GM18951 (cell line): ENCODE results near the gene TPST2.

Source experiments
- POLR2A ChIP-seq: IDR thresholded peaks from 4 replicates; pipeline ENCODE4 v1.6.1; 2011; ENCODE audit warnings: mild to moderate bottlenecking; ENCODE audit not compliant: insufficient read length, insufficient read depth; ENCODE audit errors: extremely low read depth
- in situ Hi-C: fragments of 300-500 bp; cut with MboI; formaldehyde crosslinking; loops from one replicate; pipeline ENCODE4 v1.12.0; 2022; ENCODE audit warnings: low sequenced_read_pairs, mixed read lengths, inconsistent platforms; ENCODE audit not compliant: unreplicated experiment

Gene TPST2

DNA sequence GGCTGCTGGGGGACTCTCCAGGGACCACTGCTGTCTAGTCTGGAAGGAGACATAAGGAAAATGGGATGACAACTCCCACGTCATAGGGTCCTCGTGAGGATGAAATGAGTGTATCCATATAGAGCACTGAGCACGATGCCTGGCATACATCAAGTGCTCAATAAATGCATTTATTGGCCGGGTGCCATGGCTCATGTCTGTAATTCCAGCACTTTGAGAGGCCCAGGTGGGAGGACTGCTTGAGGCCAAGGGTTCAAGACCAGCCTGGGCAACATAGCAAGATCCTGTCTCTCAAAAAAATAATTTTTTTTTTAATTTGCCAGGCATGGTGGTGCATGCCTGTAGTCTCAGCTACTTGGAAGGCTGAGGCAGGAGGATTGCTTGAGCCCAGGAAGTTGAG, 12.2 kb upstream of the TPST2 start:
- in situ Hi-C loops = no loop called here
- no peak for TF ChIP-seq POLR2A

DNA sequence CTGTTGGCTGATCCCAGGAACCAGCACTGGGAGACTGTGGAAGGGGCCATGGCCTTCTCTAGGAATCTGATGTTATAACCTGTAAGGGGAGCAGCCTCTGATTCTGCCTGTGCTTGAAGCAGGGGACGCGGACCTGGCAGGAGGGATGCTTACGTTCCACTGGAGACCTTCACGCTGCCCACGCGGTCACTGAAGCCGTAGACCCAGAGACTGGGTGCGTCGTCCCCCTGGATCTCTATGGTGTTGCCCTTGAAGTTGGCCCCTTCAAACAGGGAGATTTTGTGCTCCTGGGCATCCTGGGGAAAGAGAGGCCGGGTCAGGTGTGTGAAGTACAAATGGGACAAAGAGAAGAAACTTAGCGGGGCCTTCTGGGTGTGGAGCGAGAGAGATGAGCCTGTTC, 11.8 kb upstream of the TPST2 start:
- no peak for TF ChIP-seq POLR2A
- in situ Hi-C loops = no loop called here

DNA sequence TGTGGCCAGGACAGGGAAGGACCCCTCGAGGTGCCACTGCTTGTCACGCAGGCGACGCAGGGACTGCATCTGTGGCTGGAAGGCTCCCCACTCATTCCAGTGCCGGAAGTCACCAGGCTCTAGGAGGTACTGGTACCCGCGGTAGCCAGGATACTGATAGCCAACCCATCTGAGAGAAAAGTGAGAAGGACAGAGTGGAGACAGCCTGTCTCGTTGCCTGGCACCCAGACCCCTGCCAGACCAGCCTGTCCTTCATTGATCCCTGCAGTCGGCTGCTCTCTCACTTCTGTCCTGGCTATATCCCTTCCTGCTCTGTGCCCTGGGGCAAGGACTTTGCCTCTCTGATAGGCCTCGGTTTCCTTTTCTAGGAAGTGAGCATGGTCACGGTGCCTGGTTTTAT, 9.6 kb upstream of the TPST2 start:
- in situ Hi-C loops = no loop called here
- TF ChIP-seq POLR2A = no peak

DNA sequence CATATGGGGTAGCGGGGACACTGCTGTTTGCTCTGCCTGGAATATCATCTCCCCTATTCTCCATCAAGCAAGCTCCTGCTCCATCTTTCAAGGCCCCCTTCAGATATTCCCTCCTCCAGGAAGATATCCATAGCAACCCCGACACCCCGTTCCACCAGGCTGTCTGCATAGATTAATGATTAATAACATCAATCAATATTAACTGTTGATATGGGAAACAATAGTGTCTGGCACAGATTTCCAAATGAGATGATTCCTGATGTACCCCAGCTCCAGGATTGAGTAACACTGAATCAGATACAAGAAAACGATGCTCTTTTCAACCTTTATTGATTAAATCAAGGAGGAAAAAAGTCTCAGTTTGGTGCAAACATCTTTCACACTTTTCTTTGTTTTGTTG, 7.5 kb upstream of the TPST2 start:
- in situ Hi-C loops = no loop called here
- no peak for TF ChIP-seq POLR2A

DNA sequence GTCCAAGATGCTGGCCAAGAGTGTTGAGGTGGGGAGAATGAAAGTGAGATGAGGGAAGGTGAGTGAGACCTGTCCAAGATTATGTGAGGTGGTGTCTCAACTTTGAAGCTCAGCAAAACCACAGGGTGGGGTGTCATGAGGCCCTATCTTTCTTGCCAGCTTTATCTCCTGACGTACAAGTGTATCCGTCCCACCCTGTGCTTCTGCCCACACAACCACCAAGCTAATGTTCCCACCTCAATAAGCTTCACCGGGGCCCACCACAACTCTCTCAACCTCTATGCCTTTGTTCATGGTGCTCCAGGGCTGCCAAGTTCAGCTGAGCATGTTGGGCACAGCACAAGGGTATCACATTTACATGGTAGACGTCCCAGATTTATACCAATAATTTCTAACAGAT, 7.1 kb upstream of the TPST2 start:
- in situ Hi-C loops = no loop called here
- no peak for TF ChIP-seq POLR2A

DNA sequence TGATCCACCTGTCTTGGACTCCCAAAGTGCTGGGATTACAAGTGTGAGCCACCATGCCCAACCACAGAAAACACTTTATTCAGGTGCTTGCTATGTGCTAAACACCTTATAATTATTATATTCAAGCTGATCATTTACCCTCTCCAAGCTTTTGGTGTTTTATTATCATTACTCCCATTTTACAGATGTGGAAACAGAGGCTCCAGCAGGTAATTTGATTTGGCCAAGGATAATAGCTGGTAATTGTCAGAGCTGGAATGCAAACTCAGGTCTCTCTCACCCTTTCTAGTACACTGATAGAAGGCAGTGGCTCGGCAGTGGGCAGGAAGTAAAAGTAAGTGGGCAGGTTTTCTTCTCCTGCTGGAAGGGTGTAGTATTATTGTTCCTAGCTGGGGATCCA, 3.8 kb upstream of the TPST2 start:
- no peak for TF ChIP-seq POLR2A
- in situ Hi-C loops = no loop called here

DNA sequence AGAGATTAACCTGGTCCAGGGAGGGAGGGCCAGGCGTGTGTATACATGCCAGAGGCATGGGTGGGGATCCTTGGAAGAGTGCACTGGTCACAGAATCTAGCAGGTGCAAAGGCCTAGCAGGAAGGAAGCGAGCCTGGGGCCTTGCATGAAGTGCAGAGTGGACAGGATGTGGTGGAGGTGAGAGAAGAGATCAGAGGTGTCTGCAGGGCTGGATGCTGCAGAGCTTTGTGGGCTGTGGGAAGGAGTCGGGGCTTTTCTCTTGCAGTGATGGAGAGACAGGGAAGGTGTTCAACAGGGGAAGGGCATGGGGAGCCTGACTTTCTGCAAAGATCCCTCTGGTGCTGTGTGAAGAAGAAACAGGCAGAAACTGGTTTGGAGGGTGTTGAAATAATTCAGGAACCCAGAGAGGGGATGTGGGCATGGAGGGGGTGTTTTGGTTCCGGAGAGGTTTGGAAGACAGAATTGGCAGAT, 2.5 kb upstream of the TPST2 start:
- peak; percentile 44 for TF ChIP-seq POLR2A
- in situ Hi-C loops = no loop called here

DNA sequence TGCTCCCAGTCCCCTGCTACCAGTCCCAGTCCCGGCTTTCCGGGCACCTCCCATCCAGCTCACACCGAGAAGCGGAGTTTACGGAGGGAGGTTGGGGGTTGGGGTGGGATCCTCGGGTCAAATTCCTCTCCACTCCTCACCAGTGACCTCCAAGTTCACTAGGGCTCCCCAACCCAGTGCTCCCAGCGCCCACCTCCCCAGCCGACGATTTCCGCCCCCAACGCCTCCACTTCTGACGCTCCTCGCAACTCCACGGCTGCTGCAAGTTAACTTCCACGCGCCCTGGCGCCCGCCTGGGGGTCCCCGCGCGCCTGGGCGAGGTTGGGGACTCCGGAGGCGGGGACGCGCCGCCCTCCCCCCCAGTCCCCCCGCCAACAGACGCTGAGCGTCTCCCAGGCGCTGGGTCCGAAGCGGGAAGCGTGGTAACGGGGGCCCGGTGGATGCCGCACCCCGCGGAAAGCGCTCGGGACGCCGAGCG, 526 bp downstream of the TPST2 start:
- TF ChIP-seq POLR2A = no peak

DNA sequence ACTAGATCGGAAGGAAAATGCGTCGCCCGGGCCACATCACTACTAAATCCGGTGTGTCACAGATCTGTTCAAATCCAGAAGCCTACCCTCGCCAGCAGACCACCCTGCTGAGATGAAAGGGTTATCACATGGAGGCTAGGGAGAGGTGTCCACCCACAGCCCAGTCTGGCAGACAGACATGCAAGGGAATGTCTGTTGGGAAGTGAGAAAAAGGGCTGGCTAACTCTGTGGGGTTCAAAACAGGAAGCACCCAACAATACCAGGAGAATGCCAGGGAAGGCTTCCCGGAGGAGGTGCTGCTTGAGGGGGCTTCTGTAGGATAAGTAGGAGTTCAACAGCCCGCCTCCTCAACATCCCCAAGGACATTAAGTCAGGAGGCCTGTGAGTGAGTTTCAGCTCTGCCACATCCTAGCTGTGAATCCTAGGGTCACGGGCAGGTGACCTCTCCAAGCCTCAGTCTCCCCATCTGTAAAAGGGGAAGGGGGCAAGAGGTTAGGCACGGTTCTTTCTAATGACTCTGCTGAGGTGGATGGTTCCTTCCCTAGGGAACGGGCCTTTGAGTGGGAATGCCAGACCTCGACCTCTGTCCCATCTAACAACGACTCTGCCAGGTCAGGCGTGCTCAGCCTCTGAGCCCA, 1.1 kb downstream of the TPST2 start:
- in situ Hi-C loops = no loop called here
- TF ChIP-seq POLR2A = no peak

More for the DNA sequence above, 526 bp downstream of the TPST2 start:
- in situ Hi-C loops = no loop called here

DNA sequence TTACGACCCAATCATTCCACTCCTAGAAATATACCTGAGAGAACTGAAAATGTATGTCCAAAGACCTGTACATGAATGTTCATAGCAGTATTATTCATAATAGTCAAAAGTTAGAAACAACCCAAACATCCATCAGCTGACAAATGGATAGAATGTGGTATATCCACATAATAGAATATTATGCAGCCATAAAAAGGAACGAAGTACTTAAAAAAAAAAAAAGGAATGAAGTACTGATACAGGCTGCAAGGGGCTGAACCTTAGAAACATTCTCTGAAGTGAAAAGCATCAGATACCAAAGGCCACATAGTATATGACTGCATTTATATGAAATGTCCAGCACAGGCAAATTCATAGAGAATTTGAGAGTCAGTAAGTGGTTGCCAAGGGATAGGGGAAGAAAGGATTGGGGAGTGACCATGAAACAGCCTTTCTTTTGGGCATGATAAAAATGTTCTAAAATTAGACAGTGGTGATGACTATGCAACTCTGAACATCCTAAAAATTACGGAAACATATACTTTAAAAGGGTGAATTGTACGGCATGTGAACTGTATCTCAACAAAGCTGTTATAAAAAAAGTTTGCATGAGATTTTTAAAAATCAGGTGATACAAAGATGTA, 1.8 kb downstream of the TPST2 start:
- in situ Hi-C loops = no loop called here
- no peak for TF ChIP-seq POLR2A

DNA sequence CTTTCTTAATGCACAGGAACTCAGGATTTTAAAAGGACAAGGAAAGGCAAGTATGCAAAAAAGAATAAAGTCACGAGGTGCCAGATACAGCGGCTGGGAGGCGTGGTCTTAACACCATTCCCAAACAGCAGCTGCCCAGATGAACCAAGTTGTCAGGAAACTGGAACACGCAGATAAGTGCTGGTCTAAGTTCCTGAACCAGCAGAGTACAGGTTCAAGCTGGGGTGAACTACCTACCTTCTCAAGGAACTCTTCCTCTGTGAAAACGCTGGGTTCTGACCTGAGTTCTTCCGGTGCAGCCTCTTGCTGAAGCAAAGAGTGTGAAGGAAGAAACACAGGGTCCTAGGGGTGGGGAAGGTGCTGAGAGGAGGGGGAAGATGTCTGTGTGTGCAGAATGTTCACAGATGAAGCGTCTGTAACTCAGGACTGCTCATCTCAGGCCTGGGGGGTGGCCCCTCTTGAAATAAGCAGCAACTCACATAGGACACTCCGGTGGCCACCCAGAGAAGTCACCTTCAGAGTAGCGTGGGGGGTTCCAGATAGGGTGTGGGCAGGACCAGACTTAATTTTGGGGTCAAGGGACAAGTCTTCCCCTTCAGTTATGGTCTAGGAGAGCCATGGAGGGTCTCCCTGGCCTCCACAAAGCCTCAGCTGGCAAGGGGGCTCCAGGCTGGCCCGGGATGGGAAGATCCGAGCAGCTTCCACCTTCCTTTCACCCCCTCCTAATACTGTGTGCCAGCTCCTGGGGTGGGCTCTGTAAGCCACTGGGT, 3.2 kb downstream of the TPST2 start:
- in situ Hi-C loops = no loop called here
- TF ChIP-seq POLR2A = no peak

DNA sequence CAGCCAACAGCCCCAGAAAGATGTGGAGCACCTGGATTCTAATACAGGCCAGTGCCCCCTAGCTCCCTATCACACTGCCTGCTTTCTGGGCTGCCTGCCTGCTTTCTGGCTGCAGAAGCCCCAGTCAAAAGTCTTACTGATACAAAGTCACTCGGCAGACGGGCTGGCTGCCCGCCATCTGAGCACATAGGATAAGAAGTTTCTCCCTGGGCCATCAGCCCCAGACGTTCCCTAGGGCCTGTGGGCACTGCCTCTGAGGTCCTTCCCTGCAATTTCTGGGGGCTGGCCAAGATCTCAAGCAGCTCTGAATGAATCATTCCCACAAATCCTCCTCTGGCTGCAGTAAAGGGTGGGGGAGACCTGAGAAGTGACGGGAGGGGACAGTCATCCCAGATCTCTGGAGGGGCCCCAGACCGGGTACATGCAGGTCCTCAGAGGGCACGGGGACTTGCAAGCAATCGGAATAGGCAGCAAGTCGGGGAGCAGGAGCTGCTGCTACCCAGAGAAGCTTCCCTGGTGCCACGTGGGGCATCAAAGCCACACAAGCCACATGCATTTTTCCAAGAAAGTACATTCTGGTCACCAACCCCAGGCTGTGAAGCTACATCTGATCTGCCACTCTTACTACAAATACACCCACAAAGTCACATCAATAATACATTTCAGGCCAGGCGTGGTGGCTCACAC, 4.7 kb downstream of the TPST2 start:
- TF ChIP-seq POLR2A = no peak
- in situ Hi-C loops = no loop called here

DNA sequence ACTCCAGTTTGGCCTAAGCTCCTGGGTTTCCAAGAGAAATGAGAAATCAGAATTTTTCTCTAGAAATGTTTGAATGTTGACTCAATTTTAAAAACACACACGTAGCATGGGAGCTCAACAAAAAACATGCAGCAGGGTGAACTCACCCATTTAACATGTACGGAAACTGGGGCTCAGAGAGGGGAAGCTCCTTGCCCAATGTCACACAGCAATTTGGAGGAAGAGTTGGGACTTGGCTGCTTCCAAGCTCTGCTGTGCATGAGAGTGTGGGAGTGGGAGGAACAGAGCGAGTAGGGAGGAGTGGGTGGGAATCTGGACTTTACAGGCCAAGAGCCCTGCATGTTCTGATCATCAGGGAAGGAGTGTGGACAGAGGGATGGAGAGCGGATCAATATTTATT, 5.9 kb downstream of the TPST2 start:
- in situ Hi-C loops = no loop called here
- no peak for TF ChIP-seq POLR2A
